ENCODE measurements around the gene PRPF6.

The PRPF6 gene

DNA sequence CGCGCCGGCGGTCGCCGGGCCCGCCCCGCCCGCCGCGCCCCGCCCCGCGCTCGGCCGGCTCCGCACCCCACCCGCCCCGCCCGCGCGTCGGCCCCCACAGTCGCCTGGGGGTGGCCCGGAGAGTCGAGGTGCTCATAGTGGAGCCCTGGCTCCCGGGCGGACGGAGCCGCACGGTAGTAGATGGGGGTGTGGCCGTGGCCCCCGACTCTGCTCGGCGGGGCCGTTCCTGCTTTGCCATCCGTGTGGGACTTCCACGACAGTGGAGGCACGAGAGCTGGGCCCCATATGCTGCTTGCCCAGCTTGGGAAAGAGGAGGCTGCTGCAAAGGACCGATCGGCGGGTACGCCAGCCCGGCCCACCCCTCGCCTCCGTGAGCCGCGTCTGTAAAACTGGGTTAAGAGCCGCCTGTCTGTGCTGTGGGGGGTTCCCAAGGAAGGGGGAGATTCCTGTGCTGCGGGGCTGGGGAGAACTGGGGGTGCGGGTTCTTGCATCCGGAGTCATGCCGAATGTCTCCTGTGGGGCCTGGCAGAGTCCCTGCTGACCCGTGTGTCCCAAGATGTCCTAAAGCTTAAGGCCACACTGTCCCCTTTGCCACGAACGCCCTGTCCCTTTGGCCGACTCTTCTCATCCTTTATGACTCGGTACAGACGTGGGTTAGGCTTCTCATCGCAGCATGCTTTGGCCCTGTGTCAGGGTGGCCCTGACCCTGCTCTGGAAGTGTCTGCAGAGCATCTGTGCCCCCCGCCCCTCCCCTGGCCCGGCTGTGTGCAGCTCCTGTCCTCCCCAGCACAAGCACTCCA, 99.3 kb downstream of the PRPF6 start, which contains the start of gene OPRL1:
Gene OPRL1 (plus strand): TSS at position 70 of the 800 bp plus-strand sequence. CDS start 12,639 bp downstream, outside the sequence.
- TF ChIP-seq, protein P1, sequence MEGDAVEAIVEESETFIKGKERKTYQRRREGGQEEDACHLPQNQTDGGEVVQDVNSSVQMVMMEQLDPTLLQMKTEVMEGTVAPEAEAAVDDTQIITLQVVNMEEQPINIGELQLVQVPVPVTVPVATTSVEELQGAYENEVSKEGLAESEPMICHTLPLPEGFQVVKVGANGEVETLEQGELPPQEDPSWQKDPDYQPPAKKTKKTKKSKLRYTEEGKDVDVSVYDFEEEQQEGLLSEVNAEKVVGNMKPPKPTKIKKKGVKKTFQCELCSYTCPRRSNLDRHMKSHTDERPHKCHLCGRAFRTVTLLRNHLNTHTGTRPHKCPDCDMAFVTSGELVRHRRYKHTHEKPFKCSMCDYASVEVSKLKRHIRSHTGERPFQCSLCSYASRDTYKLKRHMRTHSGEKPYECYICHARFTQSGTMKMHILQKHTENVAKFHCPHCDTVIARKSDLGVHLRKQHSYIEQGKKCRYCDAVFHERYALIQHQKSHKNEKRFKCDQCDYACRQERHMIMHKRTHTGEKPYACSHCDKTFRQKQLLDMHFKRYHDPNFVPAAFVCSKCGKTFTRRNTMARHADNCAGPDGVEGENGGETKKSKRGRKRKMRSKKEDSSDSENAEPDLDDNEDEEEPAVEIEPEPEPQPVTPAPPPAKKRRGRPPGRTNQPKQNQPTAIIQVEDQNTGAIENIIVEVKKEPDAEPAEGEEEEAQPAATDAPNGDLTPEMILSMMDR (IDR thresholded peaks at IDR 0.05; ENCODE audit: borderline replicate concordance, insufficient read depth, low read depth, low read length), result no peak
- H3K4me3 ChIP-seq (ENCODE audit: low read depth, low read length), result peak within 1 kb of the TSS; percentile 71

DNA sequence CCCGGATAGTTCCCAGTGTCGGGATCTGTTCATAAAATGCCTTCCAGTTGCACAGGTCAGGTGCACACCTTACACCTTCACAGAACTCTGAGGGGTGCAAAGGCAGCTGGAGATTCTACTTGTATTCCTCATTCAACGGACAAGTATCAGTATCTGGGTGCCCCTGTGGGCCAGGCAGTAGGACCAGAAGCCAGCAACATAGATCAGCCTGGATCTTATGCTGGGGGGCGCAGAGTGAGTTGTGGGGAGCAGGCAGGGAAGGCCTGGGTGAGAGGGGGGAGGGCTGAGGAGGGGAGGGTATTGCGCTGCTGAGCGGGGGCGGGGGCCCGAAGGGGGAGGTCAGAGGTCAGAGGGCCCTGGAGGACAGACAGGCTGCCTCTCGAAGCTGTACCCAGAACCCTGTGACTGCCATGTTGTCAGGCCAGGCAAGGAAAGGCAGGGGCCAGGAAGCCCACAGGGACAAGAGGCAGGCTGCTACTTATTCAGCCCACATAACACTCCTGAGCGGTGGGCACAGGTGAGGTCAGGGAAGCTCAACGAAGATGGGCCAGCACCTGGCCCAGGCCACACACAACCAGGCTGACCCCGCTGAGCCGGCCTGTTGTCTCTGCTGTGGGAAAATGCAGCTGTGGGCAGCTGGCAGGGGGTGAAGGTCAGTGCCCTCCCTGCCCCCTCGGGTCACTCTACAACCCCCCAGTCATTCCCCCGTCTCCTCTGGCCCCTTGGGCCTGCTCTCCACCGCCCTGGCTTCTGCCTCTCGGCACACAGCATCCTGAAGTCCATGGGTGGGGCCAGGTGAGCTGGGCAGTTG, 100.1 kb downstream of the PRPF6 start:
- no peak overlapping the region for H3K4me3 ChIP-seq (ENCODE audit: low read depth, low read length)

DNA sequence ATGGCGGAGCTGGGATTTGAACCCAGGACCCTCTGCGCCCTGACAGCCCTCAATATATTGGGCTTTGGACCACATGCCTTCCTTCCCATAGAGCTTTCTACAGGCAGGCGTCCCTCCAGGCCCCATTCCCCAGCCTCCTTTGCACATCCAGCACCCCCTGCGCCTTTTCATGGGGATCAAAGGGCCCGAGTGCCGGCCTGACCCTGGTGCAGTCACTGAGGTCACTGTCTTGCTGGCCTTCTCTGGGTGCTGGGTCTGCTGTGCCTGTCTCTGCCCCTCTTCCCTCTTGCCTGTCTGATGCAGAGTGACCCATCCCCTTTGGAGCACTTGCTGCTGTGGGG, 100.7 kb downstream of the PRPF6 start:
- no peak overlapping the region for H3K4me3 ChIP-seq (ENCODE audit: low read depth, low read length)
- TF ChIP-seq, protein P1 (IDR thresholded peaks at IDR 0.05; ENCODE audit: borderline replicate concordance, insufficient read depth, low read depth, low read length), result no peak

More for the DNA sequence above, 100.1 kb downstream of the PRPF6 start:
- TF ChIP-seq, protein P1 (IDR thresholded peaks at IDR 0.05; ENCODE audit: borderline replicate concordance, insufficient read depth, low read depth, low read length), result no peak

DNA sequence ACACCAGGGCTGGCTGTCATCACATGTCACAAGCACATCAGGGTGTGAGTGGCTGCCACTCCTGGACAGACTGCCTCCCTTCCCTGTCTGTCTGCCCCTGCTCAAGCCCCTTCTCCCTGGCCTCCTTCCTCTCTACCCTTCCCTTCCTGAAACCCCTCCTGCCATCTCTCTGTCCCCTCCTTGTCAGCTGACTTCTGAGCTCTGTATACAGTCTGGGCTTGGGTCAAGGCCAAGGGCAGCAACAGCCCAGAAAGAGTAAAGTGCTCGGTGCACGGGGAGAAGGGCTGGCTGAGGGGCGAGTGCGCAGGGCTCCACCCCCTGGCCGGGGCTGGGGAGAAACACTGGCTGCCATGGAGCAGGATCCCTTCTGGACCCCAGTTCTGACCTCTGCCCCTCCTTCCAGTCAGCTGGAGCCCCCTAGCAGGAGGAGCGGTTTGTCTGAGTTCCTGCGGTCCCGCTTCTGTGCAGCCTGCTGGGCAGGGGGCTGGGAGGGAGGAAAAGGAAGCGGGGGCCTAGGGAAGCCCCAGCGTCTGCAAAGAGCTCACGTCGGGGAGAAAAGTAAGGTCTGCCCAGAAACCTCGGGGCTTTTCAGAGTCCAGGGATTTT, 101.3 kb downstream of the PRPF6 start:
- TF ChIP-seq, protein P1 (IDR thresholded peaks at IDR 0.05; ENCODE audit: borderline replicate concordance, insufficient read depth, low read depth, low read length), result no peak
- H3K4me3 ChIP-seq (ENCODE audit: low read depth, low read length), result no peak overlapping the region
